NB4 (cell line): ENCODE data around the gene ZNF423.

Source experiments
- POLR2A ChIP-seq: IDR thresholded peaks from 2 replicates; pipeline ENCODE4 v1.6.1; 2011; ENCODE audit warnings: mild to moderate bottlenecking; ENCODE audit not compliant: insufficient read length; ENCODE audit errors: extremely low read depth
- TF ChIP-seq, protein P1 (sequence below): IDR thresholded peaks from one replicate; pipeline ENCODE4 v1.5.1; 2012; ENCODE audit warnings: low read depth, low read length
- TF ChIP-seq, protein P2 (sequence below): IDR thresholded peaks from 2 replicates; pipeline ENCODE4 v1.6.1; 2011; ENCODE audit warnings: low read depth, low read length

DNA sequence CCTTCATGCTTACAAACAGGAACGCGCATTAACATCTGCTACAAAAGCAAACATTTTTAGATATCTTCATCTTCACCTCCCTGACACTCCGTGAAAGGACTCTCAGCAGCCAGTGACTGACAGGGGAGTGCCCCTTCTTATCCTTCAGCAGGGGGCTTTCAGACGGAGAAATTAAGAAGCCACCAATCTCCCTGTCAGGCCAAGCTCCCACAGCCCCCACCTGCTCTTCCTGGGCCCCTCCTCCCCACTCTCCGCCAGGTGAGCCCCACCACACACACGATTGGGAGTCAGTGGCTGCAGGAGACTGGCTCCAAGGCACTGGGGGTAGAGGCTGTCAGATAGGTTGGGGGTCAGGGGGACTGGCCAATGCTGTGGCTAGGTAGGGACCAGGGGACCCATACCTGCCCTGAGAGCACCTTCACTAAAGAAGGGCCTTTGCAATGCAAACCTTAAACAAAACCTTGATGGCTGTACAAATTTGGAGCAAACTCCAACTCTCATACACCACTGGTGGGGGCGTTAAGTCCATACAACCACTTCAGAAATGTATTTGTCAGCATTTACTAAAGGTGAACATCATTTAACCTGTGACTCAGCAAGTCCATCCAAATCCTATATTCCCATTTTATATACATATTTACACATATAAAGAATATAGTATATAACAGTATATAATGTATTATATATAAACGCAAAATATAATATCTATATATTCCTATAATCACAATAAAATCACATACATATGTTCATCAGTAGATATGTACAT lies 232.2 kb downstream of the ZNF423 start:
- TF ChIP-seq, protein P1, sequence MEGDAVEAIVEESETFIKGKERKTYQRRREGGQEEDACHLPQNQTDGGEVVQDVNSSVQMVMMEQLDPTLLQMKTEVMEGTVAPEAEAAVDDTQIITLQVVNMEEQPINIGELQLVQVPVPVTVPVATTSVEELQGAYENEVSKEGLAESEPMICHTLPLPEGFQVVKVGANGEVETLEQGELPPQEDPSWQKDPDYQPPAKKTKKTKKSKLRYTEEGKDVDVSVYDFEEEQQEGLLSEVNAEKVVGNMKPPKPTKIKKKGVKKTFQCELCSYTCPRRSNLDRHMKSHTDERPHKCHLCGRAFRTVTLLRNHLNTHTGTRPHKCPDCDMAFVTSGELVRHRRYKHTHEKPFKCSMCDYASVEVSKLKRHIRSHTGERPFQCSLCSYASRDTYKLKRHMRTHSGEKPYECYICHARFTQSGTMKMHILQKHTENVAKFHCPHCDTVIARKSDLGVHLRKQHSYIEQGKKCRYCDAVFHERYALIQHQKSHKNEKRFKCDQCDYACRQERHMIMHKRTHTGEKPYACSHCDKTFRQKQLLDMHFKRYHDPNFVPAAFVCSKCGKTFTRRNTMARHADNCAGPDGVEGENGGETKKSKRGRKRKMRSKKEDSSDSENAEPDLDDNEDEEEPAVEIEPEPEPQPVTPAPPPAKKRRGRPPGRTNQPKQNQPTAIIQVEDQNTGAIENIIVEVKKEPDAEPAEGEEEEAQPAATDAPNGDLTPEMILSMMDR = no peak
- TF ChIP-seq POLR2A = no peak
- TF ChIP-seq, protein P2, sequence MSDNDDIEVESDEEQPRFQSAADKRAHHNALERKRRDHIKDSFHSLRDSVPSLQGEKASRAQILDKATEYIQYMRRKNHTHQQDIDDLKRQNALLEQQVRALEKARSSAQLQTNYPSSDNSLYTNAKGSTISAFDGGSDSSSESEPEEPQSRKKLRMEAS = no peak
